Kidney epithelial cell (primary cell): ENCODE data around the gene GPC6. TPM values are rescaled to one million over a fixed set of nuclear protein-coding genes. Genes with fewer than 3 reads are reported as not detected.

Experiments used
- DNase-seq: peaks from one replicate; pipeline ENCODE4 v3.0.0-alpha.2; 2010; ENCODE audit warnings: low read depth
- H3K27me3 ChIP-seq: 2 replicates; pipeline ENCODE4 v1.6.0; 2011; ENCODE audit warnings: low read length; ENCODE audit not compliant: control insufficient read depth, insufficient read depth
- H3K36me3 ChIP-seq: 2 replicates; pipeline ENCODE4 v1.5.1; 2011; ENCODE audit warnings: low read length; ENCODE audit not compliant: control insufficient read depth, insufficient read depth
- H3K4me3 ChIP-seq: 2 replicates; pipeline ENCODE4 v1.5.1; 2011; ENCODE audit warnings: low read depth, mild to moderate bottlenecking, control low read depth, low read length
- total RNA-seq: library from RNA; depleted of rRNA; stranded (reverse); fragments of >200 nt; gene quantifications from 2 replicates; pipeline ENCODE4 v1.2.3, GENCODE V29; 2015
- TF ChIP-seq, protein P1 (sequence below): IDR thresholded peaks from 2 replicates; pipeline ENCODE4 v1.5.1; 2011; ENCODE audit warnings: mild to moderate bottlenecking, moderate library complexity, low read length, control low read depth, inconsistent platforms; ENCODE audit not compliant: insufficient read depth, poor library complexity, severe bottlenecking

The GPC6 gene
- total RNA-seq, 1 donor from 2014 or later = 62.7 TPM

DNA sequence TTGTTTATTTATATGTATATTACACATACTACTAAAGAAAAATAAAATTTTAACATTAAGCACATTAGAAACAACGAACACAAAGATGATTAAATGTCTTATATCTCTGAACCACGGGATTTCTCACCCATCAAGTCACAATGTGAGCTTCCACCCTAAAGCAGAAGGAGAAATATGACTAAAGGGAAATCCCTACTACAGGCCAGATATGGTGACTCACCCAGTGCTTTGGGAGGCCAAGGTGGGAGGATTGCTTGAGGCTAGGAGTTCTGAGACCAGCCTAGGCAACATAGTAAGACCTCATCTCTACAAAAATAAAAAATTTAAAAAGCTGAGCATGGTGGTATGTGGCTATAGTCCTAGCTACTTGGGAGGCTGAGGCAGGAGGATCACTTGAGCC lies 1228.3 kb downstream of the GPC6 start:
- Histone ChIP-seq H3K4me3 (no peak overlapping the region), H3K36me3 (no peaks in the 10 kb centered on the region), H3K27me3 (no peaks in the 10 kb centered on the region)
- no peak for DNase-seq
- TF ChIP-seq, protein P1, sequence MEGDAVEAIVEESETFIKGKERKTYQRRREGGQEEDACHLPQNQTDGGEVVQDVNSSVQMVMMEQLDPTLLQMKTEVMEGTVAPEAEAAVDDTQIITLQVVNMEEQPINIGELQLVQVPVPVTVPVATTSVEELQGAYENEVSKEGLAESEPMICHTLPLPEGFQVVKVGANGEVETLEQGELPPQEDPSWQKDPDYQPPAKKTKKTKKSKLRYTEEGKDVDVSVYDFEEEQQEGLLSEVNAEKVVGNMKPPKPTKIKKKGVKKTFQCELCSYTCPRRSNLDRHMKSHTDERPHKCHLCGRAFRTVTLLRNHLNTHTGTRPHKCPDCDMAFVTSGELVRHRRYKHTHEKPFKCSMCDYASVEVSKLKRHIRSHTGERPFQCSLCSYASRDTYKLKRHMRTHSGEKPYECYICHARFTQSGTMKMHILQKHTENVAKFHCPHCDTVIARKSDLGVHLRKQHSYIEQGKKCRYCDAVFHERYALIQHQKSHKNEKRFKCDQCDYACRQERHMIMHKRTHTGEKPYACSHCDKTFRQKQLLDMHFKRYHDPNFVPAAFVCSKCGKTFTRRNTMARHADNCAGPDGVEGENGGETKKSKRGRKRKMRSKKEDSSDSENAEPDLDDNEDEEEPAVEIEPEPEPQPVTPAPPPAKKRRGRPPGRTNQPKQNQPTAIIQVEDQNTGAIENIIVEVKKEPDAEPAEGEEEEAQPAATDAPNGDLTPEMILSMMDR = no peak

- no peak for DNase-seq
- TF ChIP-seq, protein P1 = no peak
- H3K27me3 ChIP-seq = no peaks in the 10 kb centered on the region
- no peaks in the 10 kb centered on the region for H3K36me3 ChIP-seq
- no peak overlapping the region for H3K4me3 ChIP-seq
Observed at GRCh38 chr13:94455414-94455813, 1228.8 kb downstream of the GPC6 start.
